ENCODE data around the gene PIH1D2. TPM values are rescaled to one million over a fixed set of nuclear protein-coding genes. Genes with fewer than 3 reads are reported as not detected.

Gene PIH1D2
- total and polyA plus RNA-seq, 9 of the 15 experiments (the other 6 are each of a cell fraction or from before 2014, with no cell fraction given) = 1.5 to 5.4 (median 3.0) TPM

DNA sequence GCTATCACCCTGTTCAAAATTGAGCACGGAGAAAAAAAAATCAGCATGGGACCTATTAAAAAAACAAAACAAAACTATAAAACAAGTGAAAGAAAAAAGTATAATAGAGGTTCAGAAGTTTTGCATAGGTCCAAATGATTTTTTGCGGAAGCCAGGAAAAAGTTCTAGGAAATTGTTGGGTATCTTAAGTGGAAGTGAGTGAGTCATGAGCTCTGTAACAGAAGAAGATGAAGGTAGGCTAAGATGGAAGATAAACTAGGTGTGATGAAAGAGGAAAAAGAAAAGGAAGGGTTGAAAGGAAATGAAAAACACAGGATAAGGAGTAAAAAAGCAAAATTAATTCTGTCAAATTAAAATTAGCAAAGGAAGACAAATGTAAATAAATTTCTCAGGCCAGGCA, 40.6 kb upstream of the PIH1D2 start:
- 41% methylated on average over 2 of the region's 2 CpGs for WGBS (ENCODE audit: insufficient coverage, low coverage, missing lambda C conversion rate)
- no peaks in the 10 kb centered on the region for H3K79me2 ChIP-seq (ENCODE audit: control insufficient read depth, insufficient read depth, low read length)
- ChIA-PET CTCF (ENCODE audit: low intra/inter-chr PET ratio) (interaction anchor here (1.9 kb wide), 1 partner anchor 166 kb away, joined by 13 read pairs; no protein-coding TSS in a partner anchor), POLR2A (interaction anchor here (1.2 kb wide), 1 partner anchor 9 kb away, joined by 4 read pairs; no protein-coding TSS in a partner anchor)
- no peak overlapping the region for H3K4me3 ChIP-seq
- FAIRE-seq (no peak), DNase-seq (ENCODE audit: extremely low read depth in 1 of 4, low spot score in 3 of 4) (no peak), ATAC-seq (no peak)
- intact Hi-C loops (cut with micrococcal nuclease) (no loop called here), in situ Hi-C loops (cut with MboI) (loop anchor here (10.0 kb wide), 1 partner anchor 170 kb away; no protein-coding TSS in a partner anchor)
- H2AFZ ChIP-seq (ENCODE audit: low read depth, low read length) = no peak overlapping the region
- H3K27me3 ChIP-seq (ENCODE audit: control insufficient read depth in 2 of 2, insufficient read depth in 2 of 2, low read length in 2 of 2) = no peaks in the 10 kb centered on the region
- H3K27ac ChIP-seq (ENCODE audit: extremely low read depth, low read depth, low read length) = no peak overlapping the region
- H3K9me3 ChIP-seq (replicated peaks; ENCODE audit: control insufficient read depth, insufficient read depth, low read depth, low read length) = no peaks in the 10 kb centered on the region
- no peak overlapping the region for H3K9ac ChIP-seq (ENCODE audit: insufficient read depth in 1 of 2, low read depth in 2 of 2, low read length in 2 of 2)
- no peak overlapping the region for H3K4me2 ChIP-seq (ENCODE audit: insufficient read depth, low read length)
- H4K20me1 ChIP-seq (replicated peaks; ENCODE audit: control insufficient read depth, insufficient read depth, low read length) = no peaks in the 10 kb centered on the region
- no peaks in the 10 kb centered on the region for H3K9me1 ChIP-seq (ENCODE audit: control insufficient read depth, insufficient read depth, low read length)
- no TSS peak for BruUV-seq (replicated peaks)
- no peaks in the 10 kb centered on the region for H3K36me3 ChIP-seq (ENCODE audit: control insufficient read depth, insufficient read depth, low read length)
- 0 out of 5 replicates have a peak, but pooled peaks cover 0 to 6% of the 10 kb centered on the region in 2 experiments for H3K4me1 ChIP-seq (replicated peaks in 1 of 2; ENCODE audit: control insufficient read depth in 2 of 2, insufficient read depth in 2 of 2, low read length in 2 of 2)
- TF ChIP-seq ETV5 (CRISPR knock-in tag; IDR thresholded peaks at IDR 0.05; ENCODE audit: low read depth) (no peak), ETV6 (IDR thresholded peaks at IDR 0.05; ENCODE audit: borderline replicate concordance in 1 of 2, low read depth in 2 of 2, low read length in 1 of 2) (0 out of 4 replicates have a peak, but pooled peaks have one; percentile 47 to 53), ETV6 (CRISPR knock-in tag; IDR thresholded peaks at IDR 0.05; ENCODE audit: borderline replicate concordance) (no peak), NELFE (IDR thresholded peaks at IDR 0.05; ENCODE audit: insufficient read depth, insufficient read length) (no peak), TAF1 (IDR thresholded peaks at IDR 0.05; ENCODE audit: control insufficient read depth, extremely low read depth, insufficient read depth, low read length, severe bottlenecking) (no peak), DPF2 (IDR thresholded peaks at IDR 0.05) (0 out of 2 replicates have a peak, but pooled peaks have one; percentile 25), NR2F6 (CRISPR knock-in tag; IDR thresholded peaks at IDR 0.05) (no peak), TRIM24 (IDR thresholded peaks at IDR 0.05) (no peak), PRPF4 (IDR thresholded peaks at IDR 0.05; ENCODE audit: insufficient read depth, low read depth, low read length, poor library complexity, severe bottlenecking) (no peak), SMARCE1 (IDR thresholded peaks at IDR 0.05) (peak; percentile 40; the same call in 1 of the 2 replicates), TCFL5 (CRISPR knock-in tag; conservative IDR thresholded peaks at IDR 0.05) (no peak)
- TF ChIP-seq, protein P1, sequence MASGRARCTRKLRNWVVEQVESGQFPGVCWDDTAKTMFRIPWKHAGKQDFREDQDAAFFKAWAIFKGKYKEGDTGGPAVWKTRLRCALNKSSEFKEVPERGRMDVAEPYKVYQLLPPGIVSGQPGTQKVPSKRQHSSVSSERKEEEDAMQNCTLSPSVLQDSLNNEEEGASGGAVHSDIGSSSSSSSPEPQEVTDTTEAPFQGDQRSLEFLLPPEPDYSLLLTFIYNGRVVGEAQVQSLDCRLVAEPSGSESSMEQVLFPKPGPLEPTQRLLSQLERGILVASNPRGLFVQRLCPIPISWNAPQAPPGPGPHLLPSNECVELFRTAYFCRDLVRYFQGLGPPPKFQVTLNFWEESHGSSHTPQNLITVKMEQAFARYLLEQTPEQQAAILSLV (tag; IDR thresholded peaks at IDR 0.05) = no peak
- TF ChIP-seq, protein P2, sequence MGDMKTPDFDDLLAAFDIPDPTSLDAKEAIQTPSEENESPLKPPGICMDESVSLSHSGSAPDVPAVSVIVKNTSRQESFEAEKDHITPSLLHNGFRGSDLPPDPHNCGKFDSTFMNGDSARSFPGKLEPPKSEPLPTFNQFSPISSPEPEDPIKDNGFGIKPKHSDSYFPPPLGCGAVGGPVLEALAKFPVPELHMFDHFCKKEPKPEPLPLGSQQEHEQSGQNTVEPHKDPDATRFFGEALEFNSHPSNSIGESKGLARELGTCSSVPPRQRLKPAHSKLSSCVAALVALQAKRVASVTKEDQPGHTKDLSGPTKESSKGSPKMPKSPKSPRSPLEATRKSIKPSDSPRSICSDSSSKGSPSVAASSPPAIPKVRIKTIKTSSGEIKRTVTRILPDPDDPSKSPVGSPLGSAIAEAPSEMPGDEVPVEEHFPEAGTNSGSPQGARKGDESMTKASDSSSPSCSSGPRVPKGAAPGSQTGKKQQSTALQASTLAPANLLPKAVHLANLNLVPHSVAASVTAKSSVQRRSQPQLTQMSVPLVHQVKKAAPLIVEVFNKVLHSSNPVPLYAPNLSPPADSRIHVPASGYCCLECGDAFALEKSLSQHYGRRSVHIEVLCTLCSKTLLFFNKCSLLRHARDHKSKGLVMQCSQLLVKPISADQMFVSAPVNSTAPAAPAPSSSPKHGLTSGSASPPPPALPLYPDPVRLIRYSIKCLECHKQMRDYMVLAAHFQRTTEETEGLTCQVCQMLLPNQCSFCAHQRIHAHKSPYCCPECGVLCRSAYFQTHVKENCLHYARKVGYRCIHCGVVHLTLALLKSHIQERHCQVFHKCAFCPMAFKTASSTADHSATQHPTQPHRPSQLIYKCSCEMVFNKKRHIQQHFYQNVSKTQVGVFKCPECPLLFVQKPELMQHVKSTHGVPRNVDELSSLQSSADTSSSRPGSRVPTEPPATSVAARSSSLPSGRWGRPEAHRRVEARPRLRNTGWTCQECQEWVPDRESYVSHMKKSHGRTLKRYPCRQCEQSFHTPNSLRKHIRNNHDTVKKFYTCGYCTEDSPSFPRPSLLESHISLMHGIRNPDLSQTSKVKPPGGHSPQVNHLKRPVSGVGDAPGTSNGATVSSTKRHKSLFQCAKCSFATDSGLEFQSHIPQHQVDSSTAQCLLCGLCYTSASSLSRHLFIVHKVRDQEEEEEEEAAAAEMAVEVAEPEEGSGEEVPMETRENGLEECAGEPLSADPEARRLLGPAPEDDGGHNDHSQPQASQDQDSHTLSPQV (IDR thresholded peaks at IDR 0.05) = no peak
- TF ChIP-seq, protein P3, sequence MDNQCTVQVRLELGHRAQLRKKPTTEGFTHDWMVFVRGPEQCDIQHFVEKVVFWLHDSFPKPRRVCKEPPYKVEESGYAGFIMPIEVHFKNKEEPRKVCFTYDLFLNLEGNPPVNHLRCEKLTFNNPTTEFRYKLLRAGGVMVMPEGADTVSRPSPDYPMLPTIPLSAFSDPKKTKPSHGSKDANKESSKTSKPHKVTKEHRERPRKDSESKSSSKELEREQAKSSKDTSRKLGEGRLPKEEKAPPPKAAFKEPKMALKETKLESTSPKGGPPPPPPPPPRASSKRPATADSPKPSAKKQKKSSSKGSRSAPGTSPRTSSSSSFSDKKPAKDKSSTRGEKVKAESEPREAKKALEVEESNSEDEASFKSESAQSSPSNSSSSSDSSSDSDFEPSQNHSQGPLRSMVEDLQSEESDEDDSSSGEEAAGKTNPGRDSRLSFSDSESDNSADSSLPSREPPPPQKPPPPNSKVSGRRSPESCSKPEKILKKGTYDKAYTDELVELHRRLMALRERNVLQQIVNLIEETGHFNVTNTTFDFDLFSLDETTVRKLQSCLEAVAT (IDR thresholded peaks at IDR 0.05) = no peak
- TF ChIP-seq, protein P4, sequence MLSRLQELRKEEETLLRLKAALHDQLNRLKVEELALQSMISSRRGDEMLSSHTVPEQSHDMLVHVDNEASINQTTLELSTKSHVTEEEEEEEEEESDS (CRISPR knock-in tag; IDR thresholded peaks at IDR 0.05) = no peak
